K562 (cell line): ENCODE data around the gene CSMD2.

Experiments
- SP2 ChIP-seq: IDR thresholded peaks from 2 replicates; pipeline ENCODE4 v1.6.1; 2011; ENCODE audit warnings: mild to moderate bottlenecking, low read depth, low read length, moderate library complexity; ENCODE audit not compliant: poor library complexity, severe bottlenecking; ENCODE audit errors: extremely low read depth
- USF2 ChIP-seq: sonication (generic); formaldehyde crosslinking; IDR thresholded peaks from 2 replicates; pipeline ENCODE4 v1.5.0; 2020; ENCODE audit warnings: missing genetic modification reagents

DNA sequence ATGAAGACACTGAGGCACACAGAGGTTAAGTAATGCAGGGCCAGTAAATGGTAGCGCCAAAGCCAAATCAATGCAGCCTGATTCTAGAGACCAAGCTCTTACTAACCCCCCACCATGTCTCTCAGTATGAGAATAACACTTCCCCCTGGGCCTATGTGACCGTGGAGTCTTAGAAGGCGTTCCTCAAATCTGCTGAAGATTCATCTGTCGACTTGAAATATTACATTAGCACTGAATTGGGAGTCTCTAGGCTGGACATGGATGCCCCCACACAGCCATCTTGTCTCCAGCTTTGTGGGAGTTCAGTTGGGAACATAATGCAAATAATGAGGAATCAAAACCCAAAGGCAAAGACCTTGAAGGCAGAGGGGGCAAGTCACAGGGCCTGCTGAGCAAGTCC, 419.1 kb downstream of the CSMD2 start:
- no peak for TF ChIP-seq SP2
- TF ChIP-seq USF2 (CRISPR knock-in tag), result no peak
